HepG2 (cell line): ENCODE measurements around the gene PHF2. TPM values are rescaled to one million over a fixed set of nuclear protein-coding genes. Genes with fewer than 3 reads are reported as not detected.
A peak's percentile ranks its signal among the peaks of the same experiment; 100 is the strongest.

Experiments
- GABPA ChIP-seq, 2 experiments: IDR thresholded peaks; 2 replicates each; pipeline ENCODE4 v1.6.1; 2011 to 2016; ENCODE audit warnings: low read depth in 2 of 2, low read length in 1 of 2, missing biosample characterization in 1 of 2, missing genetic modification characterization in 1 of 2
- GATAD1 ChIP-seq: IDR thresholded peaks from 2 replicates; pipeline ENCODE4 v1.6.1; 2016; ENCODE audit warnings: missing genetic modification reagents, missing compliant biosample characterization
- MIER3 ChIP-seq: IDR thresholded peaks from 2 replicates; pipeline ENCODE4 v1.6.1; 2016; ENCODE audit warnings: missing compliant biosample characterization, borderline replicate concordance
- MLLT10 ChIP-seq: sonication (generic); formaldehyde crosslinking; IDR thresholded peaks from 2 replicates; pipeline ENCODE4 v1.4.0; 2020; ENCODE audit warnings: missing genetic modification reagents
- NFYC ChIP-seq: IDR thresholded peaks from 2 replicates; pipeline ENCODE4 v1.6.1; 2016; ENCODE audit warnings: missing genetic modification reagents, missing compliant biosample characterization
- PRPF4 ChIP-seq: fragments of 200-400 bp; formaldehyde crosslinking; IDR thresholded peaks from 2 replicates; pipeline ENCODE4 v1.6.1; 2016; ENCODE audit warnings: low read length, low read depth; ENCODE audit not compliant: poor library complexity, severe bottlenecking
- SP140L ChIP-seq: sonication (generic); formaldehyde crosslinking; IDR thresholded peaks from 2 replicates; pipeline ENCODE4 v1.4.0; 2020; ENCODE audit warnings: missing genetic modification reagents, borderline replicate concordance
- SRSF4 ChIP-seq: fragments of 200-400 bp; formaldehyde crosslinking; IDR thresholded peaks from one replicate; pipeline ENCODE4 v1.6.1; 2018; ENCODE audit warnings: mild to moderate bottlenecking, low read depth, low read length, moderate library complexity; ENCODE audit not compliant: poor library complexity, severe bottlenecking
- ZNF317 ChIP-seq: sonication (generic); formaldehyde crosslinking; IDR thresholded peaks from 2 replicates; pipeline ENCODE4 v1.5.0; 2020; ENCODE audit warnings: mild to moderate bottlenecking, missing genetic modification reagents
- ZNF841 ChIP-seq: sonication (generic); formaldehyde crosslinking; IDR thresholded peaks from 2 replicates; pipeline ENCODE4 v1.8.1; 2023; ENCODE audit warnings: missing genetic modification reagents, borderline replicate concordance
- polyA plus RNA-seq, 8 experiments: library from polyadenylated mRNA; depleted of rRNA in 3 of 8; stranded (reverse) in 7 of 8; unstranded in 1 of 8; fragments of >200 nt; fragmentation: Illumina TruSeq in 4 of 8; extraction: Trizol in 4 of 8; gene quantifications; 2 replicates each; pipeline versions ENCODE4 v1.2.1 to v1.2.3, GENCODE V29; 2011 to 2016; ENCODE audit warnings: low read depth in 4 of 8, missing spikeins in 1 of 8, mixed read lengths in 1 of 8; ENCODE audit not compliant: insufficient read depth in 1 of 8
- total RNA-seq, 5 experiments: library from RNA; depleted of rRNA; stranded (reverse); fragments of >200 nt; fragmentation: Illumina TruSeq; extraction: Trizol; gene quantifications; 2 replicates each; pipeline ENCODE4 v1.2.3, GENCODE V29; 2016; ENCODE audit warnings: low read depth in 1 of 5
- TF ChIP-seq, protein P1 (sequence below): sonication (generic); formaldehyde crosslinking; conservative IDR thresholded peaks from 2 replicates; pipeline ENCODE4 v1.4.0; 2020; ENCODE audit warnings: missing genetic modification reagents
- TF ChIP-seq, protein P2 (sequence below): sonication (generic); formaldehyde crosslinking; IDR thresholded peaks from 2 replicates; pipeline ENCODE4 v1.9.0; 2022; ENCODE audit warnings: missing genetic modification reagents, mild to moderate bottlenecking, borderline replicate concordance
- TF ChIP-seq, protein P3 (sequence below): sonication (generic); formaldehyde crosslinking; IDR thresholded peaks from 2 replicates; pipeline ENCODE4 v1.8.1; 2022; ENCODE audit warnings: mild to moderate bottlenecking, missing genetic modification reagents
- TF ChIP-seq, protein P4 (sequence below), 2 experiments: fragments of 450-650 bp in 1 of 2; sonication (generic) in 1 of 2; formaldehyde crosslinking in 1 of 2; IDR thresholded peaks; 2 replicates each; pipeline versions ENCODE4 v1.6.1 to v1.8.0; 2016 to 2022; ENCODE audit warnings: antibody characterized with exemption in 1 of 2, mild to moderate bottlenecking in 1 of 2, missing genetic modification reagents in 1 of 2

PHF2 gene
- total and polyA plus RNA-seq, 2 of the 13 experiments (the other 11 are each of a cell fraction or from before 2014, with no cell fraction given): 6.6 to 9.1 TPM

DNA sequence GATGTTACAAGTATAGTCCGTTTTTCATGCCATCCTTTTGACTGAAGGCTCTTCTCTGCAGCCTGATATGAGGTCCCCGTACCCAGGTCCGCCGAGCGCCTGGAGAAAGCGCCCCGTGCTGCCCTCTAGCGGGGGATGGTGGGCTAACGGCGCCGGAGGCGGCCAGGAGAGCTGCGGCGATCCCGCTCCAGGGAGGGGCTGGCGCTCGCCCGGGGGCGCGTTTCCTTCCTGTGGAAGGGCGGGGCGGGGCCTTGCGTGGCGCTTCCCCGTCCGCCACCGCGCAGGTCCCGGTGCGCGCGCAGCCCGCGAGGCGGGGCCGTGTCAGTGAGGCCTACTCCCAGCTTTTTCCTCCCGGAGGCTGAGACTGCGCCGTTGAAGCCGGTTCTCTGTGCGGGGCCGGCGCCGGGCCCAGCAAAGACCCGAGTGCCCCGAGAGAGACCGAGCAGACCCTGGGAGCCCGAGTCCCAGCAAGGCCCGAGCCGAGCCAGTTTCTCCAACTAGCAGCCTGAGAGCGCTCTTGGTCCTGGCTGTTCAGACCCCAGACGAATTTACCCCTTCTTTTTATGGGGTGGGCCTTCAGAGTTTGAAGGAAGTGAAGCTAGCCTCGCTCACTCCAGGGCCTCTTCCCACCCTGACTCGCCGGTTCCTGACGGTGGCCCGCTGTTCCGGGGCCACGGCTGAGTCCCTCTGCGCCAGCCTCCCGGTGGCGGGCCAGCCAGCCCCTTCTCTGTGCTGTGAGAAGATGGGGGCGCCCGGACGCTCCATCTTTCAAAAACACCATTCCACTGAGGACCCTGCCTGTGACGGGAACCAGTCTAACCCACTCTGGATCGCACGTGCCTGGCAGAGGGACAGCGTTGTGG lies 9.7 kb upstream of the PHF2 start (continued):
- TF ChIP-seq, protein P1, sequence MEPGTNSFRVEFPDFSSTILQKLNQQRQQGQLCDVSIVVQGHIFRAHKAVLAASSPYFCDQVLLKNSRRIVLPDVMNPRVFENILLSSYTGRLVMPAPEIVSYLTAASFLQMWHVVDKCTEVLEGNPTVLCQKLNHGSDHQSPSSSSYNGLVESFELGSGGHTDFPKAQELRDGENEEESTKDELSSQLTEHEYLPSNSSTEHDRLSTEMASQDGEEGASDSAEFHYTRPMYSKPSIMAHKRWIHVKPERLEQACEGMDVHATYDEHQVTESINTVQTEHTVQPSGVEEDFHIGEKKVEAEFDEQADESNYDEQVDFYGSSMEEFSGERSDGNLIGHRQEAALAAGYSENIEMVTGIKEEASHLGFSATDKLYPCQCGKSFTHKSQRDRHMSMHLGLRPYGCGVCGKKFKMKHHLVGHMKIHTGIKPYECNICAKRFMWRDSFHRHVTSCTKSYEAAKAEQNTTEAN (CRISPR knock-in tag): peak; percentile 66; the same call in 1 of the 2 replicates
- TF ChIP-seq GATAD1 (peak; percentile 74; the same call in 1 of the 2 replicates), ZNF317 (peak; percentile 76), MIER3 (0 out of 2 replicates have a peak, but pooled peaks have one; percentile 13), SP140L (no peak), MLLT10 (CRISPR knock-in tag) (no peak), PRPF4 (no peak), SRSF4 (no peak), ZNF841 (CRISPR knock-in tag) (no peak), NFYC (CRISPR knock-in tag) (peak; percentile 35; the same call in 1 of the 2 replicates), GABPA (IDR thresholded peaks at IDR 0.05; ENCODE audit: low read depth, low read length) (peak; percentile 57), GABPA (CRISPR knock-in tag; IDR thresholded peaks at IDR 0.05; ENCODE audit: low read depth) (peak; percentile 70)
- TF ChIP-seq, protein P2, sequence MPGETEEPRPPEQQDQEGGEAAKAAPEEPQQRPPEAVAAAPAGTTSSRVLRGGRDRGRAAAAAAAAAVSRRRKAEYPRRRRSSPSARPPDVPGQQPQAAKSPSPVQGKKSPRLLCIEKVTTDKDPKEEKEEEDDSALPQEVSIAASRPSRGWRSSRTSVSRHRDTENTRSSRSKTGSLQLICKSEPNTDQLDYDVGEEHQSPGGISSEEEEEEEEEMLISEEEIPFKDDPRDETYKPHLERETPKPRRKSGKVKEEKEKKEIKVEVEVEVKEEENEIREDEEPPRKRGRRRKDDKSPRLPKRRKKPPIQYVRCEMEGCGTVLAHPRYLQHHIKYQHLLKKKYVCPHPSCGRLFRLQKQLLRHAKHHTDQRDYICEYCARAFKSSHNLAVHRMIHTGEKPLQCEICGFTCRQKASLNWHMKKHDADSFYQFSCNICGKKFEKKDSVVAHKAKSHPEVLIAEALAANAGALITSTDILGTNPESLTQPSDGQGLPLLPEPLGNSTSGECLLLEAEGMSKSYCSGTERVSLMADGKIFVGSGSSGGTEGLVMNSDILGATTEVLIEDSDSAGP (CRISPR knock-in tag): peak; percentile 73
- TF ChIP-seq, protein P3, sequence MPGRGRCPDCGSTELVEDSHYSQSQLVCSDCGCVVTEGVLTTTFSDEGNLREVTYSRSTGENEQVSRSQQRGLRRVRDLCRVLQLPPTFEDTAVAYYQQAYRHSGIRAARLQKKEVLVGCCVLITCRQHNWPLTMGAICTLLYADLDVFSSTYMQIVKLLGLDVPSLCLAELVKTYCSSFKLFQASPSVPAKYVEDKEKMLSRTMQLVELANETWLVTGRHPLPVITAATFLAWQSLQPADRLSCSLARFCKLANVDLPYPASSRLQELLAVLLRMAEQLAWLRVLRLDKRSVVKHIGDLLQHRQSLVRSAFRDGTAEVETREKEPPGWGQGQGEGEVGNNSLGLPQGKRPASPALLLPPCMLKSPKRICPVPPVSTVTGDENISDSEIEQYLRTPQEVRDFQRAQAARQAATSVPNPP (CRISPR knock-in tag): peak; percentile 69; the same call in 1 of the 2 replicates
- TF ChIP-seq, protein P4, sequence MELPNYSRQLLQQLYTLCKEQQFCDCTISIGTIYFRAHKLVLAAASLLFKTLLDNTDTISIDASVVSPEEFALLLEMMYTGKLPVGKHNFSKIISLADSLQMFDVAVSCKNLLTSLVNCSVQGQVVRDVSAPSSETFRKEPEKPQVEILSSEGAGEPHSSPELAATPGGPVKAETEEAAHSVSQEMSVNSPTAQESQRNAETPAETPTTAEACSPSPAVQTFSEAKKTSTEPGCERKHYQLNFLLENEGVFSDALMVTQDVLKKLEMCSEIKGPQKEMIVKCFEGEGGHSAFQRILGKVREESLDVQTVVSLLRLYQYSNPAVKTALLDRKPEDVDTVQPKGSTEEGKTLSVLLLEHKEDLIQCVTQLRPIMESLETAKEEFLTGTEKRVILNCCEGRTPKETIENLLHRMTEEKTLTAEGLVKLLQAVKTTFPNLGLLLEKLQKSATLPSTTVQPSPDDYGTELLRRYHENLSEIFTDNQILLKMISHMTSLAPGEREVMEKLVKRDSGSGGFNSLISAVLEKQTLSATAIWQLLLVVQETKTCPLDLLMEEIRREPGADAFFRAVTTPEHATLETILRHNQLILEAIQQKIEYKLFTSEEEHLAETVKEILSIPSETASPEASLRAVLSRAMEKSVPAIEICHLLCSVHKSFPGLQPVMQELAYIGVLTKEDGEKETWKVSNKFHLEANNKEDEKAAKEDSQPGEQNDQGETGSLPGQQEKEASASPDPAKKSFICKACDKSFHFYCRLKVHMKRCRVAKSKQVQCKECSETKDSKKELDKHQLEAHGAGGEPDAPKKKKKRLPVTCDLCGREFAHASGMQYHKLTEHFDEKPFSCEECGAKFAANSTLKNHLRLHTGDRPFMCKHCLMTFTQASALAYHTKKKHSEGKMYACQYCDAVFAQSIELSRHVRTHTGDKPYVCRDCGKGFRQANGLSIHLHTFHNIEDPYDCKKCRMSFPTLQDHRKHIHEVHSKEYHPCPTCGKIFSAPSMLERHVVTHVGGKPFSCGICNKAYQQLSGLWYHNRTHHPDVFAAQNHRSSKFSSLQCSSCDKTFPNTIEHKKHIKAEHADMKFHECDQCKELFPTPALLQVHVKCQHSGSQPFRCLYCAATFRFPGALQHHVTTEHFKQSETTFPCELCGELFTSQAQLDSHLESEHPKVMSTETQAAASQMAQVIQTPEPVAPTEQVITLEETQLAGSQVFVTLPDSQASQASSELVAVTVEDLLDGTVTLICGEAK (IDR thresholded peaks at IDR 0.05): no peak
- TF ChIP-seq, protein P4 (CRISPR knock-in tag; IDR thresholded peaks at IDR 0.05): no peak; the same call in 1 of the 2 replicates
